GM19463 (cell line): ENCODE data around the gene TMEM131L.
"Not testable (repeated sequence)": the region's sequence is repeated elsewhere in the genome, so short reads cannot be mapped to it uniquely, and the experiment has no call there.

Source experiments
- ATAC-seq: cut with Tn5 transposase; IDR thresholded peaks from one replicate; pipeline ENCODE4 v1.9.1; 2021; ENCODE audit warnings: mild to moderate bottlenecking, moderate library complexity; ENCODE audit not compliant: unreplicated experiment

The TMEM131L gene

GRCh38 chr4:153497988-153498967 lies 32.1 kb downstream of the TMEM131L start:
- peak; percentile 72 for ATAC-seq

GRCh38 chr4:153499005-153499404 lies 32.8 kb downstream of the TMEM131L start:
- no peak for ATAC-seq

- no peak for ATAC-seq
Observed at GRCh38 chr4:153501578-153501977, 35.4 kb downstream of the TMEM131L start.

- no peak for ATAC-seq
Observed at GRCh38 chr4:153502584-153502983, 36.4 kb downstream of the TMEM131L start.

GRCh38 chr4:153506341-153507309 lies 40.5 kb downstream of the TMEM131L start:
- ATAC-seq = no peak

GRCh38 chr4:153507310-153508073 lies 41.3 kb downstream of the TMEM131L start:
- no peak for ATAC-seq

- not testable (repeated sequence) for ATAC-seq
Observed at GRCh38 chr4:153509212-153509611, 43.1 kb downstream of the TMEM131L start.

- no peak for ATAC-seq
Observed at GRCh38 chr4:153509724-153510123, 43.6 kb downstream of the TMEM131L start.

GRCh38 chr4:153510252-153511001 lies 44.3 kb downstream of the TMEM131L start:
- no peak for ATAC-seq

GRCh38 chr4:153511104-153511503 lies 44.9 kb downstream of the TMEM131L start:
- ATAC-seq = no peak

GRCh38 chr4:153512162-153512852 lies 46.1 kb downstream of the TMEM131L start:
- ATAC-seq = no peak

- no peak for ATAC-seq
Observed at GRCh38 chr4:153512952-153513500, 46.9 kb downstream of the TMEM131L start.

GRCh38 chr4:153513596-153513995 lies 47.4 kb downstream of the TMEM131L start:
- ATAC-seq = no peak

GRCh38 chr4:153514001-153514526 lies 47.9 kb downstream of the TMEM131L start:
- ATAC-seq = no peak

- ATAC-seq = no peak
Observed at GRCh38 chr4:153514688-153515426, 48.7 kb downstream of the TMEM131L start.

GRCh38 chr4:153517159-153517558 lies 51.0 kb downstream of the TMEM131L start:
- no peak for ATAC-seq

GRCh38 chr4:153518001-153518400 lies 51.8 kb downstream of the TMEM131L start:
- no peak for ATAC-seq
